Measurements from ENCODE around the gene CRISPLD2.

DNA sequence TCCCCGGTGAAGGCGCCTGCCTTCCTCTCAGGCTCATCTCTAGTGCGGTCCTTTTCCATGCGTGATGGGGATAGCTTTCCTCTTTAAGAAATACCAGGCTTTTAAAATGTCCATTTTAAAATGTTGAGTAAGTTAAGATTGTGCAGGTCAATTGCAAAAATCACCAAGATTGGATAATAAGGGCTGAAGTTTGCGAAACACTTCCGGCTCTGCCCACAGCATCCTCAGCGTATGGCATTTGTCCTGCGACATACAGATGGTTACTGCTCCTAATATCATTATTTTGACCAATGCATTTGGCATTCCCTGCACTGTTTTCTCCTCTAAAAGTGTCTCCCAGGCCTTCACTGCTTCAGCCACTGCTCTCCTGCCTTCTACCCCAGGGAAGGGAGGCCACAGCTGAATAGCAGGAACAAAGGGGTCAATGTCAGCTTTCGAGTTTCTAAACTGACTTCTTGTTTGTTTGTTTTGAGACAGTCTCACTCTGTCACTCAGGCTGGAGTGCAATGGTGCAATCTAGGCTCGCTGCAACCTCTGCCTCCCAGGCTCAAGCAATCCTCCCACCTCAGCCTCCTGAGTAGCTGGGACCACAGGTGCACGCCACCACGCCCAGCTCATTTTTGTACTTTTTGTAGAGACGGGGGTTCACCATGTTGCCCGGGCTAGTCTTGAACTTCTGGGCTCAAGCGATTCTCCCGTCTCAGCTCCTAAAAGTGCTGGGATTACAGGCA lies 91.9 kb downstream of the CRISPLD2 start:
- TF ChIP-seq, protein P1, sequence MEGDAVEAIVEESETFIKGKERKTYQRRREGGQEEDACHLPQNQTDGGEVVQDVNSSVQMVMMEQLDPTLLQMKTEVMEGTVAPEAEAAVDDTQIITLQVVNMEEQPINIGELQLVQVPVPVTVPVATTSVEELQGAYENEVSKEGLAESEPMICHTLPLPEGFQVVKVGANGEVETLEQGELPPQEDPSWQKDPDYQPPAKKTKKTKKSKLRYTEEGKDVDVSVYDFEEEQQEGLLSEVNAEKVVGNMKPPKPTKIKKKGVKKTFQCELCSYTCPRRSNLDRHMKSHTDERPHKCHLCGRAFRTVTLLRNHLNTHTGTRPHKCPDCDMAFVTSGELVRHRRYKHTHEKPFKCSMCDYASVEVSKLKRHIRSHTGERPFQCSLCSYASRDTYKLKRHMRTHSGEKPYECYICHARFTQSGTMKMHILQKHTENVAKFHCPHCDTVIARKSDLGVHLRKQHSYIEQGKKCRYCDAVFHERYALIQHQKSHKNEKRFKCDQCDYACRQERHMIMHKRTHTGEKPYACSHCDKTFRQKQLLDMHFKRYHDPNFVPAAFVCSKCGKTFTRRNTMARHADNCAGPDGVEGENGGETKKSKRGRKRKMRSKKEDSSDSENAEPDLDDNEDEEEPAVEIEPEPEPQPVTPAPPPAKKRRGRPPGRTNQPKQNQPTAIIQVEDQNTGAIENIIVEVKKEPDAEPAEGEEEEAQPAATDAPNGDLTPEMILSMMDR (IDR thresholded peaks at IDR 0.05), result no peak
- TF ChIP-seq, protein P2, sequence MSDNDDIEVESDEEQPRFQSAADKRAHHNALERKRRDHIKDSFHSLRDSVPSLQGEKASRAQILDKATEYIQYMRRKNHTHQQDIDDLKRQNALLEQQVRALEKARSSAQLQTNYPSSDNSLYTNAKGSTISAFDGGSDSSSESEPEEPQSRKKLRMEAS (CRISPR knock-in tag; IDR thresholded peaks at IDR 0.05), result no peak
- no peak for TF ChIP-seq ZBTB21 (CRISPR knock-in tag; IDR thresholded peaks at IDR 0.05; ENCODE audit: borderline replicate concordance)
- TF ChIP-seq, protein P3, sequence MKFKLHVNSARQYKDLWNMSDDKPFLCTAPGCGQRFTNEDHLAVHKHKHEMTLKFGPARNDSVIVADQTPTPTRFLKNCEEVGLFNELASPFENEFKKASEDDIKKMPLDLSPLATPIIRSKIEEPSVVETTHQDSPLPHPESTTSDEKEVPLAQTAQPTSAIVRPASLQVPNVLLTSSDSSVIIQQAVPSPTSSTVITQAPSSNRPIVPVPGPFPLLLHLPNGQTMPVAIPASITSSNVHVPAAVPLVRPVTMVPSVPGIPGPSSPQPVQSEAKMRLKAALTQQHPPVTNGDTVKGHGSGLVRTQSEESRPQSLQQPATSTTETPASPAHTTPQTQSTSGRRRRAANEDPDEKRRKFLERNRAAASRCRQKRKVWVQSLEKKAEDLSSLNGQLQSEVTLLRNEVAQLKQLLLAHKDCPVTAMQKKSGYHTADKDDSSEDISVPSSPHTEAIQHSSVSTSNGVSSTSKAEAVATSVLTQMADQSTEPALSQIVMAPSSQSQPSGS (CRISPR knock-in tag; IDR thresholded peaks at IDR 0.05; ENCODE audit: borderline replicate concordance, low read depth), result no peak
- TF ChIP-seq, protein P4, sequence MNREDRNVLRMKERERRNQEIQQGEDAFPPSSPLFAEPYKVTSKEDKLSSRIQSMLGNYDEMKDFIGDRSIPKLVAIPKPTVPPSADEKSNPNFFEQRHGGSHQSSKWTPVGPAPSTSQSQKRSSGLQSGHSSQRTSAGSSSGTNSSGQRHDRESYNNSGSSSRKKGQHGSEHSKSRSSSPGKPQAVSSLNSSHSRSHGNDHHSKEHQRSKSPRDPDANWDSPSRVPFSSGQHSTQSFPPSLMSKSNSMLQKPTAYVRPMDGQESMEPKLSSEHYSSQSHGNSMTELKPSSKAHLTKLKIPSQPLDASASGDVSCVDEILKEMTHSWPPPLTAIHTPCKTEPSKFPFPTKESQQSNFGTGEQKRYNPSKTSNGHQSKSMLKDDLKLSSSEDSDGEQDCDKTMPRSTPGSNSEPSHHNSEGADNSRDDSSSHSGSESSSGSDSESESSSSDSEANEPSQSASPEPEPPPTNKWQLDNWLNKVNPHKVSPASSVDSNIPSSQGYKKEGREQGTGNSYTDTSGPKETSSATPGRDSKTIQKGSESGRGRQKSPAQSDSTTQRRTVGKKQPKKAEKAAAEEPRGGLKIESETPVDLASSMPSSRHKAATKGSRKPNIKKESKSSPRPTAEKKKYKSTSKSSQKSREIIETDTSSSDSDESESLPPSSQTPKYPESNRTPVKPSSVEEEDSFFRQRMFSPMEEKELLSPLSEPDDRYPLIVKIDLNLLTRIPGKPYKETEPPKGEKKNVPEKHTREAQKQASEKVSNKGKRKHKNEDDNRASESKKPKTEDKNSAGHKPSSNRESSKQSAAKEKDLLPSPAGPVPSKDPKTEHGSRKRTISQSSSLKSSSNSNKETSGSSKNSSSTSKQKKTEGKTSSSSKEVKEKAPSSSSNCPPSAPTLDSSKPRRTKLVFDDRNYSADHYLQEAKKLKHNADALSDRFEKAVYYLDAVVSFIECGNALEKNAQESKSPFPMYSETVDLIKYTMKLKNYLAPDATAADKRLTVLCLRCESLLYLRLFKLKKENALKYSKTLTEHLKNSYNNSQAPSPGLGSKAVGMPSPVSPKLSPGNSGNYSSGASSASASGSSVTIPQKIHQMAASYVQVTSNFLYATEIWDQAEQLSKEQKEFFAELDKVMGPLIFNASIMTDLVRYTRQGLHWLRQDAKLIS (CRISPR knock-in tag; IDR thresholded peaks at IDR 0.05; ENCODE audit: borderline replicate concordance), result no peak
- TF ChIP-seq, protein P5, sequence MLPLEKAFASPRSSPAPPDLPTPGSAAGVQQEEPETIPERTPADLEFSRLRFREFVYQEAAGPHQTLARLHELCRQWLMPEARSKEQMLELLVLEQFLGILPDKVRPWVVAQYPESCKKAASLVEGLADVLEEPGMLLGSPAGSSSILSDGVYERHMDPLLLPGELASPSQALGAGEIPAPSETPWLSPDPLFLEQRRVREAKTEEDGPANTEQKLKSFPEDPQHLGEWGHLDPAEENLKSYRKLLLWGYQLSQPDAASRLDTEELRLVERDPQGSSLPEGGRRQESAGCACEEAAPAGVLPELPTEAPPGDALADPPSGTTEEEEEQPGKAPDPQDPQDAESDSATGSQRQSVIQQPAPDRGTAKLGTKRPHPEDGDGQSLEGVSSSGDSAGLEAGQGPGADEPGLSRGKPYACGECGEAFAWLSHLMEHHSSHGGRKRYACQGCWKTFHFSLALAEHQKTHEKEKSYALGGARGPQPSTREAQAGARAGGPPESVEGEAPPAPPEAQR (CRISPR knock-in tag; IDR thresholded peaks at IDR 0.05), result no peak
- TF ChIP-seq CREB1 (CRISPR knock-in tag; IDR thresholded peaks at IDR 0.05), result no peak
- TF ChIP-seq, protein P6, sequence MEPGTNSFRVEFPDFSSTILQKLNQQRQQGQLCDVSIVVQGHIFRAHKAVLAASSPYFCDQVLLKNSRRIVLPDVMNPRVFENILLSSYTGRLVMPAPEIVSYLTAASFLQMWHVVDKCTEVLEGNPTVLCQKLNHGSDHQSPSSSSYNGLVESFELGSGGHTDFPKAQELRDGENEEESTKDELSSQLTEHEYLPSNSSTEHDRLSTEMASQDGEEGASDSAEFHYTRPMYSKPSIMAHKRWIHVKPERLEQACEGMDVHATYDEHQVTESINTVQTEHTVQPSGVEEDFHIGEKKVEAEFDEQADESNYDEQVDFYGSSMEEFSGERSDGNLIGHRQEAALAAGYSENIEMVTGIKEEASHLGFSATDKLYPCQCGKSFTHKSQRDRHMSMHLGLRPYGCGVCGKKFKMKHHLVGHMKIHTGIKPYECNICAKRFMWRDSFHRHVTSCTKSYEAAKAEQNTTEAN (CRISPR knock-in tag; IDR thresholded peaks at IDR 0.05), result no peak
- no peak for TF ChIP-seq ZNF232 (CRISPR knock-in tag; IDR thresholded peaks at IDR 0.05)
- no peak for TF ChIP-seq SP1 (CRISPR knock-in tag; conservative IDR thresholded peaks at IDR 0.05)
- TF ChIP-seq, protein P7, sequence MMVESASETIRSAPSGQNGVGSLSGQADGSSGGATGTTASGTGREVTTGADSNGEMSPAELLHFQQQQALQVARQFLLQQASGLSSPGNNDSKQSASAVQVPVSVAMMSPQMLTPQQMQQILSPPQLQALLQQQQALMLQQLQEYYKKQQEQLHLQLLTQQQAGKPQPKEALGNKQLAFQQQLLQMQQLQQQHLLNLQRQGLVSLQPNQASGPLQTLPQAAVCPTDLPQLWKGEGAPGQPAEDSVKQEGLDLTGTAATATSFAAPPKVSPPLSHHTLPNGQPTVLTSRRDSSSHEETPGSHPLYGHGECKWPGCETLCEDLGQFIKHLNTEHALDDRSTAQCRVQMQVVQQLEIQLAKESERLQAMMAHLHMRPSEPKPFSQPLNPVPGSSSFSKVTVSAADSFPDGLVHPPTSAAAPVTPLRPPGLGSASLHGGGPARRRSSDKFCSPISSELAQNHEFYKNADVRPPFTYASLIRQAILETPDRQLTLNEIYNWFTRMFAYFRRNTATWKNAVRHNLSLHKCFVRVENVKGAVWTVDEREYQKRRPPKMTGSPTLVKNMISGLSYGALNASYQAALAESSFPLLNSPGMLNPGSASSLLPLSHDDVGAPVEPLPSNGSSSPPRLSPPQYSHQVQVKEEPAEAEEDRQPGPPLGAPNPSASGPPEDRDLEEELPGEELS (CRISPR knock-in tag; IDR thresholded peaks at IDR 0.05), result no peak
- no peak for TF ChIP-seq NR2C2 (CRISPR knock-in tag; IDR thresholded peaks at IDR 0.05)
- no peak for TF ChIP-seq NR3C1 (CRISPR knock-in tag; conservative IDR thresholded peaks at IDR 0.05; ENCODE audit: low read depth)

All from WTC11 (cell line).